NCI-H524 (cell line): ENCODE measurements around the gene ADI1.
"Not testable (repeated sequence)": the region's sequence is repeated elsewhere in the genome, so short reads cannot be mapped to it uniquely, and the experiment has no call there.

ENCODE experiments used
- DNase-seq, 2 experiments: peaks; one replicate each; lab custom pipeline; 2025; lab: John Stamatoyannopoulos, UW

The ADI1 gene

DNA sequence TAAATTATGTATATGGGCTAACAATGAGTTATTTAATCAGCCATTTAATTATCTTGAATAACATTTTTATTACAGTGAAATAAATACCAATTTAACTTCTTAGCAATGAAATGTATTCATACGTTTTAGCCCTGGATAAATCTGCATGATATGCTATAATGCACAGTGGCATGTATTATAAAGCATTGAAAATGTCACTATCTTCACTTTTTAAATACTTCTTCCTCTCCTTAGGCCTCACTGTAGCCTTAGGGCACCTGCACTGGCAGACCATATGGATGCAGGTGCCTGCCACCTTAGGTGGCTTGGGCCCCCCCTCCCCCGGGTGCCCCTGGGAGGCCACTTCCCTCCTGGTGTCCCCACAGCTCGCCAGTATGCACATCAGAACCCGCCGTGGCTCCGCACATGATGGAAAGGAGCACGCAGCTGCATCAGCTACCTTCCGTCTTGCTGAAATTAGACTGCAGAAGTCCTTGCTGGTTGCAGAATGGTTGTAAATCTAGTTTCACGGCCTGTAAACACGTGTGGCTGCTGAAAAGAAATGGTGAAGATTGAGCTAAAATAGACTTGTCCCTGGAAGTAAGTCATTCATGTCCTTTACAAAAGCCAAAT, 56.7 kb downstream of the ADI1 start:
- no peak for DNase-seq

DNA sequence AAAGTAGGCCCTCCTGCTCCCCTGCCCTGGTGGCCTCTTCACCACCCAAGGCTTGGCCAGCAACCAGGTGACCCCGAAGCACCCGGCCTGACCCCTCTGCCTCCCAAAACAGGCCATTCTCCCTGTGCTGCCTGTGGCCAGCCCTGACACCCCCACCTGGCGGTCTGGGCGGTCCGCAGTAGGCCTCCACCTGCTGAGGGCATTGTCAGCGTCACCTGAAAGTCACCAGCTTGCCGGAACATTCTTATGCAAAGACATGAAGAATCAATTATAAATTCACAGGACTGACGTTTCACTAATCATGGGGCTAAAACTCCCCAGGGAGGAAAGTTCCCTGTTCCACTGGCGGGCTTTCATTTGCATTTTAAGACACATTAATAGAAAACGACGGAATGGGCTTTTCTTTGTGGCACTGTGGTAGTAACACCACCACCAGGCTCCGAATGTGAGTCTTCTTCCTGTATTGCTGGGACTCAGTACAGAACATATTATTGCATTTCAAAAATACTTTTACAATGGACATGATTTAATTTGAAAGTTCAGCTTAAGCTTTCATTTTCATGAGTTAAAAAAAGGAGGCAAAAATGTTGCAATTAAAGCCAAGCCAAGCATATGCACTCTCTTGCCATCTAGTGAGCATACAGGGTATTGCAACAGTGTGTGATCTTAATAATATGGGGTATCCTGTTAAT, 57.4 kb downstream of the ADI1 start:
- peak; percentile 16 to 58 for DNase-seq

GRCh38 chr2:3460831-3461800, 58.2 kb downstream of the ADI1 start:
- DNase-seq, result no peak

- no peak for DNase-seq
These were observed 59.2 kb downstream of the ADI1 start for GRCh38 chr2:3460156-3460555.

GRCh38 chr2:3459185-3460015, 59.9 kb downstream of the ADI1 start:
- DNase-seq, result no peak

DNA sequence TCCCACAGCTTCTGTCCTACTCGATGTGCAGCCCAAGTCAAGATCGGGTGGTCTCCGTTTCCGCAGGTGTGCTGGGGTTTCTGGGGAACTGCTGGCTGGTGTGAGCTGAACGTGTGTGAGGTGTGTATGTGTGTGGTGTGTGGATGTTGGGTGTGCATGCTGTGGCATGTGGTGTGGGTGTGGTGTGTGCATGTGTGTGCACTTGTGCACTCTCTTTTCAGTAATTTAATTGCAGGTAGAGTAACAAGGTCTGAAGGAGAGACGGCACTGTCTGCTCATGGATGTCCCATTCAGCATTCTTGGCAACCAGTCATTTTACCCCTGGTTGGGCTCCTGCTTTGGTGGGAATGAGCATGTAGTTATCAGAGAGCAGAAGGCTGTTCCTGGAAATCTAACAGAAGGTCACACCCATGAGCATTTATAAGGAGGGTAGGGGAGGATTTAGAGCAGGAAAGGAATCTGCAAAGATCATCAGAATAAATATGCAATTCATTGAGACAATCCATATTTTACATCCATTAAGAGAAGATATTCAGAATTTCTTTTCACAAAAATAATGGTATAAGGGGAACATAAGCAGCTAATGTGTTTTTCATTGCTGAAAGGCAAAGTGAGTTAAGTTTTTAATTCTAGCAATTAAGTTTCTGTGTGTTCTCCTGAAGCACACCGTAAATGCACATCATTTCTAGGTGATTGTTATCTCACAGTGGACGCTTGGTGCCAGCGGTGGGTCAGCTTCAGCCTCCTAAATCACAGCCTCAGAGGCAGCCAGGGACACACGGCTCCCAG, 60.7 kb downstream of the ADI1 start:
- no peak for DNase-seq

DNA sequence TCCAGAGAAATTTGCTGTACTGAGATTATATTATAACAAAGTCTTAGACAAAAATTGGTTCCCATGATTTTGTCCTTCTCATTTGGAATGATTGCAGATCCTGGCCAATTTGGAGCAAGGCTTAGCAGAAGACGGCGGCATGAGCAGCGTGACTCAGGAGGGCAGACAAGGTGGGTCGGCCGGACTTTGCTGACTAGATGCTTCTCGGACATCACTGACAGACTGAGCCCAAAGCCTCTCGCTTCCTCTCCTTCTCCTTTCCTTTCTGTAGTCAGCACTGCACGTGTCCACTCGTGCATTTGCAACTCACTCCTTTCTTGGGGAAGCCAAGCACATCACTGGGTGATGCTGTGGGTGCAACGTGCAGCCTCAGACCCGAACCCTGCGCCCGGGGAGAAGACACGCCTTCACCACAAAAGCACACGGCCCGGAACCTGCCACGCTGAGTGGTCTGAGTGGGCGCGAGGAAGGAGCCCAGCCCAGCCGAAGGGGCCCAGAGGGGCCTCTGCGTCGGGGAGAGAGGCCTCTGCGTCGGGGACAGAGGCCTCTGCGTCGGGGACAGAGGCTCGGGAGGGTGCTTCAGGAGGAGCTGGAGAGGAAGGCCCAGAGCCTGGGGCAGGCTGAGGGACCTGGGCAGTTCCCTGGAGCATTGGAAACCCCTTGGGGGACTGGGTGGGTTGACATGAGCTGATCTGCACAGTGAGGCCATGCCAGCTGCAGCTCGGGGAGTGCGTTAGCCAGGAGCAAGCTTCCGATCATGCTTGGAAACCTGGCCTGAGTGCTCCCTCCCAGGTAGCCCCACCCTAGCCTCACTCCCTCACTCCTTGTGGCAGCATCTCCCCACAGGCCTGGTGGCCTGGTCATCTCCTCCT, 61.6 kb downstream of the ADI1 start:
- no peak for DNase-seq

- no peak for DNase-seq
These were observed 63.2 kb downstream of the ADI1 start for GRCh38 chr2:3456125-3456524.

DNA sequence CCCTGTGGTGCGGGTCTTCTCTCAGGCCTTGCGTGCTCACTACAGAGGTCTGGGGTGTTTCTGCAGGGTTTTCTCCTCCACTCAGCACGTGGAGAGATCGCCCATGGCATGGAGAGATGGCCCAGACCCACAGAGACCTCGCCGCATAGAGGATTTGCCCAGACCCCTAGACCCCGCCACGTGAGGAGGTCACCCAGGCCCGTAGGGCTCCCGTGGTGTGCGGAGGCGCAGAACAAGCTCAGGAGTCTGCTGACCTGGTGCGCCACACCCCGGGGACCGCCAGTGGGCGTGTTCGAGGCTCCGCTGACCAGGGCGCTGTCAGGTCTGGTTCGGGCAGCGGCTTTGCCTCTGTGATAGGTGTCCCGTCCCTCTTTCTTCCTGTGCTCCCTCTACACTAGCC, 64.5 kb downstream of the ADI1 start:
- no peak for DNase-seq

- not testable (repeated sequence) for DNase-seq
These were observed 65.3 kb downstream of the ADI1 start for GRCh38 chr2:3454005-3454404.

GRCh38 chr2:3453190-3453999, 65.9 kb downstream of the ADI1 start:
- DNase-seq, result no peak

DNA sequence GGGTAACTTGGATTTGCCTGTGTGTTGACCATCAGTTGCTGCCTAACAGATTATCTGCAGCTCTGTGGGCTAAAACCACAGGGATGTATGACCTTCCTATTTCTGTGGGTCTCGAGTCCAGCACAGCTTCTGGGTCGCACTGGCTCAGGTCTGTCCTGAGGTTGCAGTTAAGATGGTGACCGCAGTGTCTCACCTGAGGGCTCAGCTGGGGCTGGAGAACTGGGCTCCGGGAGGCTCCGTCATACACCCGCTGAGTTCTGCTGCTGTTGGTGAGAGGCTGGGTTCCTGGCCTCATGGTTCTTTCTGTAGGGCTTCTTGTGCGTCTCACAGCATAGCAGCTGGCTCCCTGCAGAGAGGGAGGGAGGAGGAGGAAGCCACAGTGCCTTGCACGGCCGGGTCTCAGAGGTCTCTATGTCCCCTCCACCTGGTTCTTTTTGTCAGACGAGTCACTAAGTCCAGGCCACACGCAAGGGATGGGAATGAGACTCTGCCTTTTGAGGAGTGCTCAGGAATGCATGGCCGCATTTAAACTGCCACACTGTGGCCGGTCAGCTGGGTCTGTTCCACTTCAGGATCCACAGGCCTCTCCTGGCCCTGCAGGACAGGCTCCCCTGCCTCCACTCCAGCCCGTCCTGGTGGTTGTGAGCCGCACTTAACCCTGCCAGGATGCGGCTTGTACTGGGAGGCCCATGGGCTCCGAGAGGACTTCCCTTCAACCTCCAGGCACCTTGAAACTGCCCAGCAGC, 67.2 kb downstream of the ADI1 start:
- no peak for DNase-seq

DNA sequence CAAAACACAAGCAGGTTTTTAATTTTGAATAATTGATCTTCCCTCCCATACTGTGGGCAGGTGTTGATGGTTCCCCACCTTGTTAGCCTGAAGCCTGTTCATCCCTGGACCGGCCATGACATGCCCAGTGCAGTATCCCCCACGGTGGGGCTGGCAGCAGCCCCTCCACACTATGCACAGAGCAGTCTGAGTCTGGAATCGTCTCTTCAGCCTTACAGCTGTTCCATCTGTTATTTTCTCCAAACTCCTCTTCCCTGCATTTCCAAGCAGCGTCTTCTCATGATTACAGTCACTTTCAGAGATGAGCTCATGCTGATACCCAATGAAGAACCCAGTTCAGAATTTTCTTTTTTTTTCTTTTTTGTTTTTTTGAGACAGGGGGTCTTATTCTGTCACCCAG, 68.2 kb downstream of the ADI1 start:
- no peak for DNase-seq

- DNase-seq, result no peak
These were observed 68.8 kb downstream of the ADI1 start for GRCh38 chr2:3450385-3451010.

GRCh38 chr2:3449936-3450335, 69.4 kb downstream of the ADI1 start:
- DNase-seq, result no peak

DNA sequence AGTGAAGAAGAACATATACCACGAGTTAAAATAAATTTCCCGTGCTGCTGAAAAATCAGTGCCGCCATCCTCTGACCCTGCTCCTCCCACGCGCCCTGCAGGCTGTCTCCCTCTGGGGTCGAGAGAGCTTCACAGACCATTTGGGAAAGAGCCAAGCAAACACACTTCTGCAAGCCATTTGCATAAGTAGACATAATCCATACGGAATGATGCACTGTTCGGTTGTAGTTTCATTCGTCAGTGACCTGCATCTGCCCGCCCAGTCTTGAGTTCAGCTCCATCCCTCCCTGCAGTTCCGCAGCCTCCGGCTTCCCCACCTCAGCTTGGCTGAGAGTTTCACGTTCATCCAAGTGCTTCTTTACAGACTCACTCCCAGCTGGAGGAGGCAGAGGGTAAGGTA, 70.2 kb downstream of the ADI1 start:
- DNase-seq, result peak; percentile 47 to 87

DNA sequence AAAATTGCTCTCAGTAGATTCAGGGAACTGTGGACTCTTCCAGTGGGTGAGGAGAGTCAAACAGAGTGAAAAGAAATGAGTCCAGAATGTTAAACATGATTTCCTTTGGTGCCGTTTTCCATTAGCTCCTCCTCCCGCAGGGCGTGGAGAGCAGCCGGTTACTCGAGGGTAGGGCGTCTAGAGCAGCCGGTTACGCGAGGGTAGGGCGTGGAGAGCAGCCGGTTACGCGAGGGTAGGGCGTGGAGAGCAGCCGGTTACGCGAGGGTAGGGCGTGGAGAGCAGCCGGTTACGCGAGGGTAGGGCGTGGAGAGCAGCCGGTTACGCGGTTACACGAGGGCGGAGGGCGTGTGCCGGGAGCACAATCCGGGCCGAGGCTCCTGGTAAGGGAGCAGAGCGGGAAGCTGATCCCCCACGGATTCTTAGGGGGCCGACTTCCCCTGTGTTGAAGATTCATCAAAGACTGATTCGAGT, 70.9 kb downstream of the ADI1 start:
- not testable (repeated sequence) for DNase-seq

DNA sequence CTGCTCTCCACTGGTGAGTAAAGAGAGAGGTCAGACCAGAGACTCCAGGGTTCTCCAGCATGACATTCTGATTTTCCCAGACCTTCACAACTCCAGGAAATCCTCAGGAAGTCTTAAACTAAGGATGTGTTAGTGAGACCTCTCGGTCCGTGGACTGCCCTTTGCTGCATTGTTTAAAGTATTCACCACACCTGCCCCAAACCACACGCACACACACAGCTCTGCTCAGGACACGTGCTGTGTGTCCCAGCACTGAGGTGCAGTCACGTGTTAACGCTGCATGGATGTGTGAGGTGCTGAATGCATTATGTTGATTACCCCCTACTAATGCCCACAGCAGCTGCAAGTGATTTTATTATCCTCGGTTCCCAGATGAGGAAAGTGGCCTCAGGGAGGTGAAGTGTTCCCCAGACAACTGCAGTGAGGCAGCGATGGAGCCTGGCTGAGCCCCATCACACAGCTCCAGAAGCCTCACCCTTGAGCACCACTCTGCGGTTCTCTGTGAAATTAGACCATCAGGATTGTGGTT, 71.5 kb downstream of the ADI1 start:
- DNase-seq, result no peak
